Fibroblast of lung (primary cell): ENCODE data around the gene TBPL1.

ENCODE experiments used
- EZH2 ChIP-seq: IDR thresholded peaks from 2 replicates; pipeline ENCODE4 v1.5.1; 2012; ENCODE audit warnings: low read length, control low read depth, mild to moderate bottlenecking; ENCODE audit errors: missing control alignments
- TF ChIP-seq, protein P1 (sequence below), 2 donors: IDR thresholded peaks in 1 of 2; conservative IDR thresholded peaks in 1 of 2; 1 replicate in 1 of 2; 2 replicates in 1 of 2; pipeline ENCODE4 v1.5.1; 2011 to 2012; ENCODE audit warnings: low read length in 2 of 2, control low read depth in 1 of 2, inconsistent platforms in 1 of 2, low read depth in 1 of 2, mild to moderate bottlenecking in 1 of 2

DNA sequence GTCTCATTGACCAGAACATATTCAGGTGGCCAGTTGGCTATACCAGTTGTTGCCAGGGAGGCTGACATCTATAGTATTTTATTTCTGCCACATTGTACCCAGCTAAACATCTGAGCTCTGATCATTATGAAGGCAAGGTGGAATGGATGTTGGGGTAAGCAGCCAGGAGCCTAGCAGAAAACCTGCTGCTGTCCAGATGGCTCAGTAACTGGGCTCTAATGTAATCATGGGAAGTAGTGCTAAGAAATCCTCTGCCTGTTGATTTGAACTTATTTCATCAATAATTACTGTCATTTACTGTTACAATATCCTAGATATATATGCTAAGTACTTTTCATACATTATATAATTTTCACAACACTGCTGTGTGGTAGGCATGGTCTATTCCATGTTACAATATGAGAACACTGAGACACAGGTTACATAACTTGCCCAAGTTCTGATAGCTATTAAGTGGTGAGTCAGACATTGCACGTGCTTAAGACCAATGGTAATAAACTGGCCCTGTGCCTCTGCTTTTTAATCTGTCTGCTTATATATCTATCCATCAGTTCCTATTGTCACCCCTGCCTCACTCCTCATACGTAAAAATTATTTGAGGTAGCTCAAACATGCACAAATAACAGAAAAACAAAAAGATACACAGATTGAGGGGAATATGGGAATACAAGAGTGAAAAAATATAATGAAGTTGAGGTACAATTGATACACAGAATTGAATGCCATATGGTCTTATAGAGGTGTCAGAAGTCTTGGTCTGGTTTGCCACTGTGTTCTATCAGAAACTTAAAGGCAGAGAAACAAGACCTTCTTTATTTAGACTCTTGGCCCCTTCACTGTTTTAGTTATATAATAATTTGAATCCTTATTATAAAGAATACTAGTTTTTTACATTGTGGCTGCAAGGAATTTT is 25.2 kb downstream of the TBPL1 start:
- no peak for TF ChIP-seq EZH2
- TF ChIP-seq, protein P1, sequence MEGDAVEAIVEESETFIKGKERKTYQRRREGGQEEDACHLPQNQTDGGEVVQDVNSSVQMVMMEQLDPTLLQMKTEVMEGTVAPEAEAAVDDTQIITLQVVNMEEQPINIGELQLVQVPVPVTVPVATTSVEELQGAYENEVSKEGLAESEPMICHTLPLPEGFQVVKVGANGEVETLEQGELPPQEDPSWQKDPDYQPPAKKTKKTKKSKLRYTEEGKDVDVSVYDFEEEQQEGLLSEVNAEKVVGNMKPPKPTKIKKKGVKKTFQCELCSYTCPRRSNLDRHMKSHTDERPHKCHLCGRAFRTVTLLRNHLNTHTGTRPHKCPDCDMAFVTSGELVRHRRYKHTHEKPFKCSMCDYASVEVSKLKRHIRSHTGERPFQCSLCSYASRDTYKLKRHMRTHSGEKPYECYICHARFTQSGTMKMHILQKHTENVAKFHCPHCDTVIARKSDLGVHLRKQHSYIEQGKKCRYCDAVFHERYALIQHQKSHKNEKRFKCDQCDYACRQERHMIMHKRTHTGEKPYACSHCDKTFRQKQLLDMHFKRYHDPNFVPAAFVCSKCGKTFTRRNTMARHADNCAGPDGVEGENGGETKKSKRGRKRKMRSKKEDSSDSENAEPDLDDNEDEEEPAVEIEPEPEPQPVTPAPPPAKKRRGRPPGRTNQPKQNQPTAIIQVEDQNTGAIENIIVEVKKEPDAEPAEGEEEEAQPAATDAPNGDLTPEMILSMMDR (conservative IDR thresholded peaks at IDR 0.05 in 1 of 2, IDR thresholded peaks at IDR 0.05 in 1 of 2; ENCODE audit: low read depth in 1 of 2, low read length in 2 of 2): no peak
